ENCODE results near the gene SYT4. TPM values are rescaled to one million over a fixed set of nuclear protein-coding genes. Genes with fewer than 3 reads are reported as not detected.

Gene SYT4
- total and polyA plus RNA-seq, 2 of the 8 experiments (the other 6 are each of a cell fraction or from before 2014, with no cell fraction given), result 2.4 to 10.2 TPM

Other genes starting within 250 kb of the SYT4 start
- 2.5 and 3.2 TPM in 2 replicates for gene RIT2, start 161.8 kb downstream of the SYT4 start, total RNA-seq (2021; fragmentation: NEBNext Ultra II Directional; extraction: Animal tissue kit (Norgen Biotek cat#: 25700))
- gene RIT2, start 161.8 kb downstream of the SYT4 start, polyA plus RNA-seq (2011; rRNA removed), result 0.46 and 0.67 TPM in 2 replicates

Measured in H1 (cell line).